Ascending aorta (tissue), 2 donors: Measurements from ENCODE around the gene PBX3. TPM values are rescaled to one million over a fixed set of nuclear protein-coding genes. Genes with fewer than 3 reads are reported as not detected.

ENCODE experiments used
- DNase-seq, 2 donors: peaks; one replicate each; pipeline ENCODE4 v3.0.0-alpha.2; 2019; ENCODE audit warnings: low spot score in 2 of 2
- H3K27ac ChIP-seq, 2 donors: fragments of 200-600 bp; sonication (generic); one replicate each; pipeline ENCODE4 v1.5.1; 2016 to 2017; ENCODE audit warnings: mild to moderate bottlenecking in 1 of 2
- H3K27me3 ChIP-seq: fragments of 200-600 bp; sonication (generic); one replicate; pipeline ENCODE4 v1.5.1; 2017
- H3K36me3 ChIP-seq, 2 donors: fragments of 200-600 bp; sonication (generic); one replicate each; pipeline ENCODE4 v1.5.1; 2016
- H3K4me1 ChIP-seq, 2 donors: fragments of 200-600 bp; sonication (generic); one replicate each; pipeline ENCODE4 v1.5.1; 2016 to 2017; ENCODE audit warnings: mild to moderate bottlenecking in 1 of 2
- H3K4me3 ChIP-seq, 2 donors: fragments of 200-600 bp; sonication (generic); one replicate each; pipeline ENCODE4 v1.5.1; 2016 to 2017; ENCODE audit warnings: mild to moderate bottlenecking in 1 of 2
- H3K9me3 ChIP-seq, 2 donors: fragments of 200-600 bp; sonication (generic); one replicate each; pipeline ENCODE4 v1.5.1; 2016
- intact Hi-C: fragments of 100-400 bp; cut with DNase I; formaldehyde crosslinking; loops from one replicate; pipeline ENCODE4 v1.15.1; 2023
- total RNA-seq: library from RNA; depleted of rRNA; stranded (reverse); fragments of >200 nt; gene quantifications from one replicate; pipeline ENCODE4 v1.1.0, GENCODE V29; 2016
- TF ChIP-seq, protein P1 (sequence below), 3 experiments: fragments of 200-600 bp in 2 of 3; fragments of 450-650 bp in 1 of 3; sonication (generic) in 2 of 3; IDR thresholded peaks; one replicate each; pipeline ENCODE4 v1.5.1; 2016 to 2019; ENCODE audit warnings: antibody characterized with exemption in 3 of 3, mild to moderate bottlenecking in 1 of 3, moderate library complexity in 1 of 3

PBX3 gene
- total RNA-seq, 1 donor from 2014 or later = 24.3 TPM

DNA sequence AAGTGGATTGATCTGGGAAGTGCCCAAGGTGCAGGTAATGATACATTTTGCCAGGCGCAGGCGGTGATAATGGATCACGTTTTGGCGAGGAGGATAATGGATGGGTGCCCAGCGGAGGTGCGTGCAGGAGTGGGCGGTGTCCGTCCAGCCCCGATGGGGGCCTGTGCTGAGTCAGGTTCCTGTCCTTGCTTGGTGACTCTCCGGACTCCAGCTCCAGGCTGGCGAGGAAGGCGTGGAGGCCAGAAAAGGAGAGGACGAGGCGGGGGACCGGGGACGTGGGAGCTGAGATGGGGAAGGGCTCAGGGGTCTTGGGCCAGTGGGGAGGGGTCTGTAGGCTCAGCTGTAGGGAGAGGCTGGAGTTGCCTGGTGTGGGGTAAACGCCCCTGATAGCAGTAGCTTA, 268.3 kb downstream of the PBX3 start:
- TF ChIP-seq, protein P1, sequence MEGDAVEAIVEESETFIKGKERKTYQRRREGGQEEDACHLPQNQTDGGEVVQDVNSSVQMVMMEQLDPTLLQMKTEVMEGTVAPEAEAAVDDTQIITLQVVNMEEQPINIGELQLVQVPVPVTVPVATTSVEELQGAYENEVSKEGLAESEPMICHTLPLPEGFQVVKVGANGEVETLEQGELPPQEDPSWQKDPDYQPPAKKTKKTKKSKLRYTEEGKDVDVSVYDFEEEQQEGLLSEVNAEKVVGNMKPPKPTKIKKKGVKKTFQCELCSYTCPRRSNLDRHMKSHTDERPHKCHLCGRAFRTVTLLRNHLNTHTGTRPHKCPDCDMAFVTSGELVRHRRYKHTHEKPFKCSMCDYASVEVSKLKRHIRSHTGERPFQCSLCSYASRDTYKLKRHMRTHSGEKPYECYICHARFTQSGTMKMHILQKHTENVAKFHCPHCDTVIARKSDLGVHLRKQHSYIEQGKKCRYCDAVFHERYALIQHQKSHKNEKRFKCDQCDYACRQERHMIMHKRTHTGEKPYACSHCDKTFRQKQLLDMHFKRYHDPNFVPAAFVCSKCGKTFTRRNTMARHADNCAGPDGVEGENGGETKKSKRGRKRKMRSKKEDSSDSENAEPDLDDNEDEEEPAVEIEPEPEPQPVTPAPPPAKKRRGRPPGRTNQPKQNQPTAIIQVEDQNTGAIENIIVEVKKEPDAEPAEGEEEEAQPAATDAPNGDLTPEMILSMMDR (IDR thresholded peaks at IDR 0.05) = no peak
- Histone ChIP-seq H3K4me1 (no peaks in the 10 kb centered on the region), H3K36me3 (no peaks in the 10 kb centered on the region), H3K27me3 (no peaks in the 10 kb centered on the region), H3K4me3 (no peak overlapping the region), H3K27ac (no peak overlapping the region), H3K9me3 (no peaks in the 10 kb centered on the region)
- intact Hi-C loops = no loop called here
- no peak for DNase-seq

DNA sequence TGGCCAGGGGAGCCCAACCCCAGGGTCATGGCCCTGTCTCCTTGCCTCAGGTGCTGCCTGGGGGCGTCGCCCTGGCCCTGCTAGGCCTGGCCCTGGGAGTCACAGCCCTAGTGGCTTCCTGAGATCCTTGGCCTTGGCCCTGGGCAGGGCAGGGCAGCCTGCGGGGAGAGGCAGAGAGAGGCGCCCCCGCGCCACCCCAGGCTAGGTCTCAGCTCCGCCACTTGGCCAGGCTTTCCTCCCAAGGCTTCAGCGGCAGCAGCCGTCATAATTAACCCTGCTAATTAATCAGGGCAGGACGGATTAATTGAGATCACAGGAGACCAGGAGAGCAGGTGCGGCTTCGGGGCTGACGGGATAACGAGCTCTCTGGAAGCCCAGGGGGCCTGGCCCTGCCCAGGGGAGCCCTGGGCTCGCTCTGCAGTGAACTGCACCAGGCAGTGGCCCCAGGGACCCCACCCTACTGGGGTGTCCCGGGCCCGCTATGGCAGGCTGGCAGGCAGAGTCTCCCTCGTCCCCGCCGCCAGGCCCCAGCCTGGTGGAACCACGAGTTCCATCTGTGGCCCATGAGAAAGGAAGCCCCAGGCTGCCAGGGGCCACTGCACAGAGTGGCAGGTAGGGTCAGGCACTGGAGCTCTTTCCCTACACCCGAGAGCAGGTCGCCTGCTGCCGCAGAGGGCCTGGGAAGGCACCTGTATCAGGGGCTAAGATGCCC, 269.6 kb downstream of the PBX3 start:
- TF ChIP-seq, protein P1 (IDR thresholded peaks at IDR 0.05) = no peak
- no peaks in the 10 kb centered on the region for H3K27me3 ChIP-seq
- no peaks in the 10 kb centered on the region for H3K9me3 ChIP-seq
- H3K27ac ChIP-seq = no peak overlapping the region
- intact Hi-C loops = no loop called here
- H3K4me1 ChIP-seq = no peaks in the 10 kb centered on the region
- no peak overlapping the region for H3K4me3 ChIP-seq
- DNase-seq = no peak
- no peaks in the 10 kb centered on the region for H3K36me3 ChIP-seq

Other genes with a start within 250 kb of the PBX3 start
- 49.6 TPM for gene MAPKAP1, start 40.2 kb upstream of the PBX3 start, total RNA-seq